ENCODE data around the gene COL27A1. TPM values are rescaled to one million over a fixed set of nuclear protein-coding genes. Genes with fewer than 3 reads are reported as not detected.

The COL27A1 gene
- total RNA-seq, 2 experiments from 2014 or later: 0.50 to 1.2 TPM

GRCh38 chr9:114350636-114351401, 195.5 kb downstream of the COL27A1 start:
- Mint-ChIP-seq H3K4me1 (peaks cover 50% of the 10 kb centered on the region), H3K27ac (peak overlapping the region; percentile 91), H3K27me3 (no peaks in the 10 kb centered on the region), H3K36me3 (ENCODE audit: low read depth) (peaks cover 77% of the 10 kb centered on the region), H3K9me3 (no peaks in the 10 kb centered on the region), H3K4me3 (no peak overlapping the region)
- POLR2A ChIA-PET: interaction anchor here (0.7 to 9.1 kb wide), 5 partner anchors 14 to 35 kb away, joined by 3 to 115 read pairs (median 7); partner anchors contain the start of gene AKNA
- no peak for DNase-seq
- CTCF ChIA-PET: interaction anchor here (1.4 kb wide), 1 partner anchor 11 kb away, joined by 4 read pairs; no protein-coding TSS in a partner anchor

- H3K36me3 Mint-ChIP-seq (ENCODE audit: low read depth): peaks cover 77% of the 10 kb centered on the region
- CTCF ChIA-PET: interaction anchor here (0.7 to 2.4 kb wide), 3 partner anchors 11 to 14 kb away, joined by 3 to 9 read pairs (median 4); no protein-coding TSS in a partner anchor
- no peaks in the 10 kb centered on the region for H3K27me3 Mint-ChIP-seq
- DNase-seq: no peak
- H3K4me3 Mint-ChIP-seq: no peak overlapping the region
- H3K9me3 Mint-ChIP-seq: no peaks in the 10 kb centered on the region
- POLR2A ChIA-PET: interaction anchor here (2.8 to 9.1 kb wide), 2 partner anchors 11 to 34 kb away, joined by 20 to 115 read pairs; partner anchors contain the start of gene AKNA
- H3K27ac Mint-ChIP-seq: peak overlapping the region; percentile 11
- peaks cover 54% of the 10 kb centered on the region for H3K4me1 Mint-ChIP-seq
These were observed 196.6 kb downstream of the COL27A1 start for GRCh38 chr9:114351932-114352331.

- H3K4me1 Mint-ChIP-seq: peaks cover 46% of the 10 kb centered on the region
These were observed 200.5 kb downstream of the COL27A1 start for GRCh38 chr9:114355821-114356220.

GRCh38 chr9:114356792-114357191, 201.5 kb downstream of the COL27A1 start:
- no peak for DNase-seq
- no peak overlapping the region for H3K4me3 Mint-ChIP-seq
- no peaks in the 10 kb centered on the region for H3K27me3 Mint-ChIP-seq
- H3K9me3 Mint-ChIP-seq: no peaks in the 10 kb centered on the region
- H3K4me1 Mint-ChIP-seq: peaks cover 49% of the 10 kb centered on the region
- H3K27ac Mint-ChIP-seq: no peak overlapping the region
- ChIA-PET CTCF (interaction anchor here (0.6 kb wide), 1 partner anchor 17 kb away, joined by 3 read pairs; no protein-coding TSS in a partner anchor), POLR2A (interaction anchor here (1.2 to 9.1 kb wide), 3 partner anchors 11 to 29 kb away, joined by 5 to 115 read pairs (median 8); partner anchors contain the start of gene AKNA)
- peaks cover 77% of the 10 kb centered on the region for H3K36me3 Mint-ChIP-seq (ENCODE audit: low read depth)

More at GRCh38 chr9:114355821-114356220, 200.5 kb downstream of the COL27A1 start:
- no peak for DNase-seq
- Mint-ChIP-seq H3K27ac (no peak overlapping the region), H3K9me3 (no peaks in the 10 kb centered on the region), H3K27me3 (no peaks in the 10 kb centered on the region), H3K36me3 (ENCODE audit: low read depth) (peaks cover 75% of the 10 kb centered on the region), H3K4me3 (no peak overlapping the region)
- ChIA-PET CTCF (no interaction called here), POLR2A (interaction anchor here (0.6 to 9.1 kb wide), 4 partner anchors 11 to 30 kb away, joined by 3 to 115 read pairs (median 6); partner anchors contain the start of gene AKNA)

GRCh38 chr9:114357360-114357759, 202.0 kb downstream of the COL27A1 start:
- ChIA-PET CTCF (no interaction called here), POLR2A (interaction anchor here (1.2 to 9.1 kb wide), 3 partner anchors 15 to 29 kb away, joined by 3 to 115 read pairs (median 5); partner anchors contain the start of gene AKNA)
- Mint-ChIP-seq H3K36me3 (ENCODE audit: low read depth) (peaks cover 78% of the 10 kb centered on the region), H3K4me3 (no peak overlapping the region), H3K27ac (peak overlapping the region; percentile 22), H3K9me3 (no peaks in the 10 kb centered on the region), H3K27me3 (no peaks in the 10 kb centered on the region), H3K4me1 (peaks cover 45% of the 10 kb centered on the region)
- DNase-seq: no peak

- ChIA-PET CTCF (no interaction called here), POLR2A (interaction anchor here (1.2 to 17.7 kb wide), 3 partner anchors 14 to 29 kb away, joined by 3 to 633 read pairs (median 5); partner anchors contain the start of gene AKNA)
- H3K27me3 Mint-ChIP-seq: no peaks in the 10 kb centered on the region
- no peak overlapping the region for H3K4me3 Mint-ChIP-seq
- H3K36me3 Mint-ChIP-seq (ENCODE audit: low read depth): peaks cover 80% of the 10 kb centered on the region
- no peak overlapping the region for H3K27ac Mint-ChIP-seq
- no peaks in the 10 kb centered on the region for H3K9me3 Mint-ChIP-seq
- H3K4me1 Mint-ChIP-seq: peaks cover 46% of the 10 kb centered on the region
- DNase-seq: no peak
These were observed 202.6 kb downstream of the COL27A1 start for GRCh38 chr9:114357911-114358328.

GRCh38 chr9:114359801-114360200, 204.5 kb downstream of the COL27A1 start:
- peaks cover 57% of the 10 kb centered on the region for H3K4me1 Mint-ChIP-seq
- H3K27ac Mint-ChIP-seq: peak overlapping the region; percentile 76
- POLR2A ChIA-PET: interaction anchor here (17.7 kb wide), 1 partner anchor 27 kb away, joined by 633 read pairs; the partner anchor contains the start of gene AKNA
- CTCF ChIA-PET: no interaction called here
- no peaks in the 10 kb centered on the region for H3K9me3 Mint-ChIP-seq
- no peak overlapping the region for H3K4me3 Mint-ChIP-seq
- H3K27me3 Mint-ChIP-seq: no peaks in the 10 kb centered on the region
- peaks cover 87% of the 10 kb centered on the region for H3K36me3 Mint-ChIP-seq (ENCODE audit: low read depth)
- no peak for DNase-seq

GRCh38 chr9:114361542-114361941, 206.2 kb downstream of the COL27A1 start:
- DNase-seq: no peak
- Mint-ChIP-seq H3K27me3 (no peaks in the 10 kb centered on the region), H3K27ac (peak overlapping the region; percentile 76), H3K4me3 (no peak overlapping the region), H3K9me3 (no peaks in the 10 kb centered on the region), H3K4me1 (peaks cover 70% of the 10 kb centered on the region), H3K36me3 (ENCODE audit: low read depth) (peaks cover 93% of the 10 kb centered on the region)
- POLR2A ChIA-PET: interaction anchor here (4.1 to 17.7 kb wide), 3 partner anchors 9 to 26 kb away, joined by 20 to 633 read pairs (median 48); partner anchors contain the start of gene AKNA
- CTCF ChIA-PET: interaction anchor here (1.1 to 2.1 kb wide), 2 partner anchors 9 to 43 kb away, joined by 4 to 9 read pairs; no protein-coding TSS in a partner anchor

Other genes with a start within 250 kb of the COL27A1 start
- not detected for gene AMBP, start 77.2 kb upstream of the COL27A1 start, total RNA-seq
- gene KIF12, start 56.2 kb upstream of the COL27A1 start, total RNA-seq: not detected
- gene ORM1, start 167.6 kb downstream of the COL27A1 start, total RNA-seq: not detected
- gene ORM2, start 174.3 kb downstream of the COL27A1 start, total RNA-seq: not detected
- gene AKNA, start 232.4 kb downstream of the COL27A1 start, total RNA-seq: 100 to 1,000 TPM; 350 to 355 TPM